Peyer's patch (tissue), 4 donors: ENCODE measurements around the gene DIP2B. TPM values are rescaled to one million over a fixed set of nuclear protein-coding genes. Genes with fewer than 3 reads are reported as not detected.
A peak's percentile ranks its signal among the peaks of the same experiment; 100 is the strongest.

Source experiments
- DNase-seq, 3 donors: peaks; one replicate each; pipeline ENCODE4 v3.0.0-alpha.2; 2017 to 2019
- H3K27ac ChIP-seq, 4 donors: fragments of 200-600 bp; sonication (generic); one replicate each; pipeline ENCODE4 v1.5.1; 2016 to 2019
- H3K27me3 ChIP-seq, 2 donors: fragments of 200-600 bp; sonication (generic); one replicate each; pipeline ENCODE4 v1.5.1; 2019
- H3K36me3 ChIP-seq, 3 donors: fragments of 200-600 bp; sonication (generic); one replicate each; pipeline ENCODE4 v1.5.1; 2016 to 2019
- H3K4me1 ChIP-seq, 4 donors: fragments of 200-600 bp; sonication (generic); one replicate each; pipeline ENCODE4 v1.5.1; 2016 to 2019
- H3K4me3 ChIP-seq, 4 donors: fragments of 200-600 bp; sonication (generic); 1 replicate in 3 of 4; 2 replicates in 1 of 4; pipeline ENCODE4 v1.5.1; 2016 to 2019; ENCODE audit warnings: mild to moderate bottlenecking in 1 of 4
- H3K9me3 ChIP-seq, 4 donors: fragments of 200-600 bp; sonication (generic); one replicate each; pipeline ENCODE4 v1.5.1; 2016 to 2019; ENCODE audit warnings: mild to moderate bottlenecking in 1 of 4
- CTCF ChIP-seq, 6 experiments: fragments of 450-650 bp in 4 of 6; fragments of 200-600 bp in 2 of 6; sonication (generic) in 1 of 6; IDR thresholded peaks; one replicate each; pipeline ENCODE4 v1.5.1; 2017 to 2019; ENCODE audit warnings: antibody characterized with exemption in 6 of 6, mild to moderate bottlenecking in 3 of 6, moderate library complexity in 1 of 6
- POLR2A ChIP-seq, 2 donors: fragments of 450-650 bp; IDR thresholded peaks; one replicate each; pipeline ENCODE4 v1.5.1; 2017; ENCODE audit warnings: antibody characterized with exemption in 2 of 2, mild to moderate bottlenecking in 2 of 2, moderate library complexity in 2 of 2
- total RNA-seq, 4 donors: library from RNA; depleted of rRNA; stranded (reverse); fragments of >200 nt; gene quantifications; one replicate each; pipeline ENCODE4 v1.1.0, GENCODE V29; 2016

Gene DIP2B
- total RNA-seq, 4 donors from 2014 or later, result 28.0 to 73.4 (median 42.5) TPM

GRCh38 chr12:50572287-50572686, 67.5 kb downstream of the DIP2B start:
- DNase-seq, result no peak

GRCh38 chr12:50572760-50573159, 68.0 kb downstream of the DIP2B start:
- TF ChIP-seq POLR2A (IDR thresholded peaks at IDR 0.05) (no peak), CTCF (IDR thresholded peaks at IDR 0.05) (no peak)
- Histone ChIP-seq H3K4me1 (peaks cover 0 to 35% (median 3%) of the 10 kb centered on the region in 4 donors), H3K9me3 (no peaks in the 10 kb centered on the region), H3K4me3 (no peak overlapping the region), H3K27ac (peak overlapping the region in 2 of 4 donors; percentile 10 to 23), H3K36me3 (no peaks in the 10 kb centered on the region), H3K27me3 (no peaks in the 10 kb centered on the region)
- no peak for DNase-seq

More at GRCh38 chr12:50572287-50572686, 67.5 kb downstream of the DIP2B start:
- H3K27me3 ChIP-seq, result no peaks in the 10 kb centered on the region
- peaks cover 0 to 37% (median 3%) of the 10 kb centered on the region in 4 donors for H3K4me1 ChIP-seq
- peak overlapping the region in 1 of 4 donors; percentile 23 for H3K27ac ChIP-seq
- no peaks in the 10 kb centered on the region for H3K9me3 ChIP-seq
- TF ChIP-seq POLR2A (IDR thresholded peaks at IDR 0.05), result no peak
- TF ChIP-seq CTCF (IDR thresholded peaks at IDR 0.05), result no peak
- H3K4me3 ChIP-seq, result no peak overlapping the region
- no peaks in the 10 kb centered on the region for H3K36me3 ChIP-seq

- H3K36me3 ChIP-seq, result no peaks in the 10 kb centered on the region
- TF ChIP-seq CTCF (IDR thresholded peaks at IDR 0.05) (no peak), POLR2A (IDR thresholded peaks at IDR 0.05) (no peak)
- no peaks in the 10 kb centered on the region for H3K9me3 ChIP-seq
- DNase-seq, result no peak
- H3K27ac ChIP-seq, result peak overlapping the region in 1 of 4 donors; percentile 10
- no peaks in the 10 kb centered on the region for H3K27me3 ChIP-seq
- no peak overlapping the region for H3K4me3 ChIP-seq
- H3K4me1 ChIP-seq, result peaks cover 0 to 30% (median 2%) of the 10 kb centered on the region in 4 donors
These were observed 68.5 kb downstream of the DIP2B start for GRCh38 chr12:50573271-50573670.

GRCh38 chr12:50574601-50575348, 70.0 kb downstream of the DIP2B start:
- no peaks in the 10 kb centered on the region for H3K36me3 ChIP-seq
- H3K27me3 ChIP-seq, result no peaks in the 10 kb centered on the region
- H3K9me3 ChIP-seq, result no peaks in the 10 kb centered on the region
- H3K4me3 ChIP-seq, result no peak overlapping the region
- no peak overlapping the region for H3K27ac ChIP-seq
- H3K4me1 ChIP-seq, result peaks cover 0 to 23% (median 0%) of the 10 kb centered on the region in 4 donors
- no peak for DNase-seq
- TF ChIP-seq CTCF (IDR thresholded peaks at IDR 0.05) (no peak), POLR2A (IDR thresholded peaks at IDR 0.05) (no peak)

- H3K9me3 ChIP-seq, result no peaks in the 10 kb centered on the region
- no peak overlapping the region for H3K27ac ChIP-seq
- H3K4me3 ChIP-seq, result no peak overlapping the region
- H3K27me3 ChIP-seq, result no peaks in the 10 kb centered on the region
- TF ChIP-seq POLR2A (IDR thresholded peaks at IDR 0.05), result no peak
- no peak for TF ChIP-seq CTCF (IDR thresholded peaks at IDR 0.05)
- peaks cover 0 to 3% (median 0%) of the 10 kb centered on the region in 3 donors for H3K36me3 ChIP-seq
- no peak for DNase-seq
- H3K4me1 ChIP-seq, result peaks cover 0 to 10% (median 0%) of the 10 kb centered on the region in 4 donors
These were observed 75.0 kb downstream of the DIP2B start for GRCh38 chr12:50579757-50580267.
